Spleen (tissue), 11 donors: ENCODE data around the gene KCTD4. TPM values are rescaled to one million over a fixed set of nuclear protein-coding genes. Genes with fewer than 3 reads are reported as not detected.

Experiments
- DNase-seq: peaks from one replicate; pipeline ENCODE4 v3.0.0-alpha.2; 2020
- H3K27ac ChIP-seq, 8 donors: fragments of 200-600 bp; sonication (generic) in 7 of 8; 1 replicate in 4 of 8; 2 replicates in 4 of 8; pipeline versions ENCODE4 v1.5.0 to v1.8.0; 2016 to 2021; ENCODE audit warnings: inconsistent platforms in 4 of 8, mild to moderate bottlenecking in 4 of 8, moderate library complexity in 1 of 8
- H3K27me3 ChIP-seq, 7 donors: fragments of 200-600 bp; sonication (generic) in 6 of 7; replicated peaks in 1 of 7; 1 replicate in 4 of 7; 2 replicates in 3 of 7; pipeline versions ENCODE4 v1.5.0 to v1.8.0; 2016 to 2021; ENCODE audit warnings: inconsistent platforms in 3 of 7, mild to moderate bottlenecking in 1 of 7
- H3K36me3 ChIP-seq, 6 donors: fragments of 200-600 bp; sonication (generic) in 5 of 6; 1 replicate in 4 of 6; 2 replicates in 2 of 6; pipeline versions ENCODE4 v1.5.0 to v1.8.0; 2016 to 2021; ENCODE audit warnings: inconsistent platforms in 2 of 6
- H3K4me1 ChIP-seq, 6 donors: fragments of 200-600 bp; sonication (generic) in 5 of 6; 1 replicate in 3 of 6; 2 replicates in 3 of 6; pipeline versions ENCODE4 v1.5.0 to v1.8.0; 2016 to 2021; ENCODE audit warnings: inconsistent platforms in 3 of 6
- H3K4me3 ChIP-seq, 8 donors: fragments of 200-600 bp; sonication (generic) in 7 of 8; 1 replicate in 4 of 8; 2 replicates in 4 of 8; pipeline versions ENCODE4 v1.5.0 to v1.8.0; 2016 to 2021; ENCODE audit warnings: inconsistent platforms in 4 of 8, mild to moderate bottlenecking in 4 of 8, moderate library complexity in 2 of 8
- H3K9me3 ChIP-seq, 8 donors: fragments of 200-600 bp; sonication (generic) in 7 of 8; 1 replicate in 4 of 8; 2 replicates in 4 of 8; pipeline versions ENCODE4 v1.5.0 to v1.8.0; 2016 to 2021; ENCODE audit warnings: inconsistent platforms in 4 of 8
- CTCF ChIP-seq, 11 experiments: fragments of 200-600 bp in 7 of 11; fragments of 450-650 bp in 4 of 11; sonication (generic) in 4 of 11; IDR thresholded peaks in 8 of 11; conservative IDR thresholded peaks in 3 of 11; 1 replicate in 7 of 11; 2 replicates in 4 of 11; pipeline versions ENCODE4 v1.4.0 to v1.8.0; 2016 to 2021; ENCODE audit warnings: antibody characterized with exemption in 11 of 11, inconsistent platforms in 4 of 11, mild to moderate bottlenecking in 1 of 11
- POLR2A ChIP-seq, 3 donors: fragments of 450-650 bp; IDR thresholded peaks; one replicate each; pipeline ENCODE4 v1.5.1; 2017; ENCODE audit warnings: antibody characterized with exemption in 3 of 3, mild to moderate bottlenecking in 1 of 3
- POLR2AphosphoS5 ChIP-seq, 3 donors: sonication (generic); formaldehyde crosslinking; IDR thresholded peaks; one replicate each; pipeline ENCODE4 v1.5.1; 2017; ENCODE audit warnings: antibody characterized with exemption in 3 of 3
- WGBS, 5 donors: extraction: QIAGEN DNeasy Blood & Tissue Kit in 3 of 5; methylation state at CpG; one replicate each; pipeline versions ENCODE4 v1.1.5 to v1.1.7; 2013 to 2018; 5-methylcytosine and 5-hydroxymethylcytosine counted together
- intact Hi-C: fragments of 100-400 bp; cut with DNase I; formaldehyde crosslinking; loops from one replicate; pipeline ENCODE4 v1.15.0; 2023; ENCODE audit warnings: low total_unique reads
- polyA plus RNA-seq, 3 donors: library from polyadenylated mRNA; stranded (reverse); fragments of 200-250 nt; gene quantifications; one replicate each; pipeline ENCODE4 v1.2.1, GENCODE V29; 2013
- total RNA-seq, 7 donors: library from RNA; depleted of rRNA in 3 of 7; stranded (reverse); fragments of >200 nt in 3 of 7; fragmentation: NEBNext Ultra II Directional in 4 of 7; extraction: Animal tissue kit (Norgen Biotek cat#: 25700) in 4 of 7; gene quantifications; one replicate each; pipeline versions ENCODE4 v1.1.0 to v1.2.1, GENCODE V29; 2016 to 2021
- donor health status: healthy with polysubstance abuse.
- donor health status: DM: no; HTN: no; CAD: no; lungs with moderate emphysema.
- donor health status: DM: no; HTN: no; CAD: no.
- donor health status: Bipolar disorder and iron deficiency.
- donor health status: healthy.
- donor health status: DM: no; HTN: no; CAD: no.
- donor health status: DM: yes; HTN: yes; CAD: no.

KCTD4 gene
- total and polyA plus RNA-seq, 10 donors = 0.10 TPM; not detected in 9

GRCh38 chr13:45162821-45163220, 38.0 kb downstream of the KCTD4 start:
- peaks cover 0 to under 1% (median 0%) of the 10 kb centered on the region in 8 donors for H3K9me3 ChIP-seq
- H3K36me3 ChIP-seq = peaks cover 0 to 52% (median 6%) of the 10 kb centered on the region in 6 donors
- H3K27me3 ChIP-seq = no peaks in the 10 kb centered on the region
- no peak for TF ChIP-seq POLR2AphosphoS5 (IDR thresholded peaks at IDR 0.05)
- no peak for TF ChIP-seq CTCF (IDR thresholded peaks at IDR 0.05 in 8 of 11, conservative IDR thresholded peaks at IDR 0.05 in 3 of 11)
- no peak for TF ChIP-seq POLR2A (IDR thresholded peaks at IDR 0.05)
- DNase-seq = no peak
- H3K27ac ChIP-seq = no peak overlapping the region
- intact Hi-C loops = no loop called here
- WGBS, 5 donors = 80 to 90% (median 87%) methylated on average over 1 of the region's 1 CpG
- H3K4me1 ChIP-seq = no peaks in the 10 kb centered on the region
- H3K4me3 ChIP-seq = no peak overlapping the region

GRCh38 chr13:45162194-45162593, 38.7 kb downstream of the KCTD4 start:
- no peak overlapping the region for H3K27ac ChIP-seq
- H3K27me3 ChIP-seq = no peaks in the 10 kb centered on the region
- H3K36me3 ChIP-seq = peaks cover 0 to 54% (median 8%) of the 10 kb centered on the region in 6 donors
- peaks cover 0 to 4% (median 0%) of the 10 kb centered on the region in 8 donors for H3K9me3 ChIP-seq
- DNase-seq = no peak
- no peak overlapping the region for H3K4me3 ChIP-seq
- intact Hi-C loops = no loop called here
- no peak for TF ChIP-seq POLR2AphosphoS5 (IDR thresholded peaks at IDR 0.05)
- no peak for TF ChIP-seq POLR2A (IDR thresholded peaks at IDR 0.05)
- no peak for TF ChIP-seq CTCF (IDR thresholded peaks at IDR 0.05 in 8 of 11, conservative IDR thresholded peaks at IDR 0.05 in 3 of 11)
- no peaks in the 10 kb centered on the region for H3K4me1 ChIP-seq
- 79 to 89% (median 85%) methylated on average over 1 of the region's 1 CpG for WGBS, 5 donors

- peaks cover 0 to 71% (median 12%) of the 10 kb centered on the region in 6 donors for H3K36me3 ChIP-seq
- intact Hi-C loops = no loop called here
- 89 to 95% (median 94%) methylated on average over 7 of the region's 7 CpGs for WGBS, 5 donors
- H3K9me3 ChIP-seq = peaks cover 0 to 4% (median 0%) of the 10 kb centered on the region in 8 donors
- no peak overlapping the region for H3K4me3 ChIP-seq
- H3K27ac ChIP-seq = no peak overlapping the region
- H3K27me3 ChIP-seq = no peaks in the 10 kb centered on the region
- no peaks in the 10 kb centered on the region for H3K4me1 ChIP-seq
- no peak for TF ChIP-seq CTCF (IDR thresholded peaks at IDR 0.05 in 8 of 11, conservative IDR thresholded peaks at IDR 0.05 in 3 of 11)
- TF ChIP-seq POLR2A (IDR thresholded peaks at IDR 0.05) = no peak
- TF ChIP-seq POLR2AphosphoS5 (IDR thresholded peaks at IDR 0.05) = no peak
- no peak for DNase-seq
Observed at GRCh38 chr13:45156565-45157361, 44.1 kb downstream of the KCTD4 start.

GRCh38 chr13:45149964-45150363, 50.9 kb downstream of the KCTD4 start:
- no peak overlapping the region for H3K4me3 ChIP-seq
- no peak overlapping the region for H3K27ac ChIP-seq
- no peaks in the 10 kb centered on the region for H3K27me3 ChIP-seq
- no peak for TF ChIP-seq CTCF (IDR thresholded peaks at IDR 0.05 in 8 of 11, conservative IDR thresholded peaks at IDR 0.05 in 3 of 11)
- no peak for TF ChIP-seq POLR2A (IDR thresholded peaks at IDR 0.05)
- no peak for TF ChIP-seq POLR2AphosphoS5 (IDR thresholded peaks at IDR 0.05)
- no peaks in the 10 kb centered on the region for H3K9me3 ChIP-seq
- DNase-seq = no peak
- peaks cover 0 to 9% (median 2%) of the 10 kb centered on the region in 6 donors for H3K4me1 ChIP-seq
- intact Hi-C loops = no loop called here
- H3K36me3 ChIP-seq = peaks cover 0 to 28% (median 5%) of the 10 kb centered on the region in 6 donors
- 82 to 96% (median 84%) methylated on average over 1 of the region's 1 CpG for WGBS, 5 donors
